KMS-11 (cell line): ENCODE data around the gene PLEKHG3.

Experiments
- H2AFZ ChIP-seq: fragments of 200-600 bp; sonication (generic); 2 replicates; pipeline ENCODE4 v1.6.1; 2016; ENCODE audit warnings: antibody characterized with exemption, mixed run types, low read depth
- H3K27ac ChIP-seq: fragments of 200-600 bp; sonication (generic); 2 replicates; pipeline ENCODE4 v1.6.1; 2016; ENCODE audit warnings: mild to moderate bottlenecking, mixed run types
- H3K27me3 ChIP-seq: fragments of 200-600 bp; sonication (generic); 2 replicates; pipeline ENCODE4 v1.6.1; 2017; ENCODE audit warnings: mild to moderate bottlenecking, low read depth, mixed run types, moderate library complexity; ENCODE audit not compliant: insufficient read depth
- H3K36me3 ChIP-seq: fragments of 200-600 bp; sonication (generic); 2 replicates; pipeline ENCODE4 v1.6.1; 2017; ENCODE audit warnings: mild to moderate bottlenecking, mixed run types; ENCODE audit not compliant: insufficient read depth
- H3K4me1 ChIP-seq: fragments of 200-600 bp; sonication (generic); 2 replicates; pipeline ENCODE4 v1.6.1; 2016; ENCODE audit warnings: mild to moderate bottlenecking, low read depth, mixed run types; ENCODE audit not compliant: poor library complexity, severe bottlenecking
- H3K4me2 ChIP-seq: fragments of 200-600 bp; sonication (generic); 2 replicates; pipeline ENCODE4 v1.7.0; 2016; ENCODE audit warnings: mild to moderate bottlenecking, mixed run types
- H3K4me3 ChIP-seq: fragments of 200-600 bp; sonication (generic); IDR thresholded peaks from 2 replicates; pipeline ENCODE4 v1.6.1; 2017; ENCODE audit warnings: low read depth, low read length, mixed read lengths; ENCODE audit not compliant: insufficient read depth
- H3K79me2 ChIP-seq: fragments of 200-600 bp; sonication (generic); 2 replicates; pipeline ENCODE4 v1.6.1; 2016; ENCODE audit warnings: low read depth, mixed run types; ENCODE audit not compliant: insufficient read depth
- H3K9ac ChIP-seq: fragments of 200-600 bp; sonication (generic); 2 replicates; pipeline ENCODE4 v1.6.1; 2016; ENCODE audit warnings: mild to moderate bottlenecking, mixed run types
- H4K20me1 ChIP-seq: fragments of 200-600 bp; sonication (generic); 2 replicates; pipeline ENCODE4 v1.6.1; 2016; ENCODE audit warnings: mild to moderate bottlenecking, mixed run types; ENCODE audit not compliant: insufficient read depth
- TF ChIP-seq, protein P1 (sequence below): fragments of 200-600 bp; sonication (generic); conservative IDR thresholded peaks from 2 replicates; pipeline ENCODE4 v1.6.1; 2017; ENCODE audit warnings: low read depth, mild to moderate bottlenecking, antibody characterized with exemption, low read length, moderate library complexity, mixed read lengths

The PLEKHG3 gene

DNA sequence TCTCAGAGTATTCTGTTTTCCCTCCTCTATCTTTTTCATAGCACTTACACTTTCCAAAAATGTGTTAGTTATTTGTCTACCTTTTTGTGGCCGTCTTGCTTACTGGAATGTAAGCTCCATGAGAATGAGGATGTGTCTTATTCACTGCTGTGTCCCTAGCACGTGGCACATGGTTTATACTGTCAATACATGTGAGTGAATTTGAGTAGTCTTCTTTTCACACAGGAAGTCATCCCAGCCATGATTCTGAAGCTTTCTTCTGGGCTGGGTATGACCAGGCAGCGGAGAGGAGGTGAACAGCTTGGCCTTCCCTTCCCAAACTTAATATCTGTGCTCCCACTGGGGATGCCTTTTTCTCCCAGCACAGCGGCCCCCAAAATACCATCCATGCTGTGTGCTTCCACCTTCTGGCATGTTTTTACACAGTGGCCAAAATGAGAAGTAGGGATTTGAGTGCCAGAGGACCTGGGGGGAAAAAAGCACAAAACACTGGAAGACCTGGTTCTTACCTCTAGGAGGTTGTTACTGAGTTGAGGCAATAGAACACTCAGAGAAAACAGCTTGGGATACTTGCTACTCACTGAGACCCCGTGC lies 10.3 kb downstream of the PLEKHG3 start:
- Histone ChIP-seq H2AFZ (no peak overlapping the region), H4K20me1 (no peaks in the 10 kb centered on the region), H3K79me2 (no peaks in the 10 kb centered on the region), H3K27me3 (no peaks in the 10 kb centered on the region), H3K9ac (no peak overlapping the region), H3K4me1 (no peaks in the 10 kb centered on the region), H3K4me3 (no peak overlapping the region), H3K36me3 (no peaks in the 10 kb centered on the region), H3K27ac (no peak overlapping the region), H3K4me2 (no peak overlapping the region)
- TF ChIP-seq, protein P1, sequence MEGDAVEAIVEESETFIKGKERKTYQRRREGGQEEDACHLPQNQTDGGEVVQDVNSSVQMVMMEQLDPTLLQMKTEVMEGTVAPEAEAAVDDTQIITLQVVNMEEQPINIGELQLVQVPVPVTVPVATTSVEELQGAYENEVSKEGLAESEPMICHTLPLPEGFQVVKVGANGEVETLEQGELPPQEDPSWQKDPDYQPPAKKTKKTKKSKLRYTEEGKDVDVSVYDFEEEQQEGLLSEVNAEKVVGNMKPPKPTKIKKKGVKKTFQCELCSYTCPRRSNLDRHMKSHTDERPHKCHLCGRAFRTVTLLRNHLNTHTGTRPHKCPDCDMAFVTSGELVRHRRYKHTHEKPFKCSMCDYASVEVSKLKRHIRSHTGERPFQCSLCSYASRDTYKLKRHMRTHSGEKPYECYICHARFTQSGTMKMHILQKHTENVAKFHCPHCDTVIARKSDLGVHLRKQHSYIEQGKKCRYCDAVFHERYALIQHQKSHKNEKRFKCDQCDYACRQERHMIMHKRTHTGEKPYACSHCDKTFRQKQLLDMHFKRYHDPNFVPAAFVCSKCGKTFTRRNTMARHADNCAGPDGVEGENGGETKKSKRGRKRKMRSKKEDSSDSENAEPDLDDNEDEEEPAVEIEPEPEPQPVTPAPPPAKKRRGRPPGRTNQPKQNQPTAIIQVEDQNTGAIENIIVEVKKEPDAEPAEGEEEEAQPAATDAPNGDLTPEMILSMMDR = no peak

DNA sequence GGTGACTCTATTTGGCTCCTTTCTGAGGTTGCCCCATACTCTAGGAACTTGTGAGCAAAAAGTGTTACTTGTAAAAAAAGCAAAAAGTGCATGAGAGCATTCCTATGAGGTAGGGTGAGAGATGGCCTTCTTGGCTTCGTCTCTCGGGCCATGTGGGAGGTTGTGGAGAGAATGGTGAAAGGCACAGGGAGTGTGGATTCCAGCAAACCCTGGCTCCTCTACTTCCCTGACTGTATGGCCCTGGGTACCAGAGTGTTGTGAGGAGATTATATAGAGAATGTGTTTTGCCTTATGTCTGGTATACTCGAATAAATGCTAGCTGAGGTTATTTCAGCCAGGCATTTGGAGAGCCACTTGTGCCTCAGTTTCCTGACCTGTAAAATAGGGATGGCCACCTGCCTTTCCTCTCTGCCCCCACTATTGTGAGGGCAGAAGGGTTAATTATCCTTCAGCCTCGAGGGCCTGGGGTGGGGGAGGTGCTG lies 11.0 kb downstream of the PLEKHG3 start:
- Histone ChIP-seq H3K4me3 (no peak overlapping the region), H2AFZ (no peak overlapping the region), H3K27me3 (no peaks in the 10 kb centered on the region), H4K20me1 (no peaks in the 10 kb centered on the region), H3K9ac (no peak overlapping the region), H3K4me2 (no peak overlapping the region), H3K79me2 (no peaks in the 10 kb centered on the region), H3K36me3 (no peaks in the 10 kb centered on the region), H3K4me1 (no peaks in the 10 kb centered on the region), H3K27ac (no peak overlapping the region)
- TF ChIP-seq, protein P1 = no peak

DNA sequence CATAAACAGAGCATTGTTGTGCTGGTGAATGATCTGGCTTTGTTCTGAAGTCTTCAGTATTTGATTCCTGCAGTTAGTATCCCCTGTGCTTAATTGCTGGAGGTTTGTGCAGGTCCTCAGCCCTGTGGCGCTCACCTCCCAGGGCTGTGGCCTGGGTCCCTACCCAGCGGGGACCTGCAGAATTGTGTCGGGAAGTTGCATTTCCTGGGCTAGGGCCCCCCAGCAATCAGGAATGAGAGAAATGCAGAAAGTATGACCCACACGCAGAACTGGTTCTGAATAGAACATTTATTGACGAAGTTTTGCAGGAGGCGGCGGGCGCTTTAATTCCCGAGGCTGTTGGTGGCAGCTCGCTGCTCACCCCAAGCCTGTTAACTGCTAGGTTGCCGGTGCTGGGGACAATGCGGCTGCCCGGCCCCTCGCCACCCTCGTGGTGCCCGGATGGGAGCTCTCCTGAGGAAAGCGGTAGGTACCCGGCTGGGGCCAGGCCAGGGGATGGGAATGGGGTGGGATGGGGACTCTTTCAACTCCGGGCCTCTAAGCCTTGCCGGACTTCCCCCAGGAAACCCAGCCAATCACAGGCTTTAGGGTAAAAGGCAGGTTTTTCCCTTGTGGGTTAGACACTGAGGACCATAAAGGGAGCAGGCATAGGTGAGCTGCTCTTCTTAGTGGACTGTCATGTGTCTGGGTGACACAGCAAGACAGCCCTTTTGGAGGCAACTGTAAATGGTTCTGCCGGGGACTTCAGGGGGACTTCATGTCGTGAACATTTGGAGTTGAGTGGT lies 11.6 kb downstream of the PLEKHG3 start:
- TF ChIP-seq, protein P1 = no peak
- H3K27me3 ChIP-seq = no peaks in the 10 kb centered on the region
- no peak overlapping the region for H3K27ac ChIP-seq
- no peaks in the 10 kb centered on the region for H3K36me3 ChIP-seq
- no peak overlapping the region for H3K4me2 ChIP-seq
- H3K4me1 ChIP-seq = no peaks in the 10 kb centered on the region
- no peak overlapping the region for H2AFZ ChIP-seq
- H3K79me2 ChIP-seq = no peaks in the 10 kb centered on the region
- H3K4me3 ChIP-seq = no peak overlapping the region
- H3K9ac ChIP-seq = no peak overlapping the region
- H4K20me1 ChIP-seq = no peaks in the 10 kb centered on the region

DNA sequence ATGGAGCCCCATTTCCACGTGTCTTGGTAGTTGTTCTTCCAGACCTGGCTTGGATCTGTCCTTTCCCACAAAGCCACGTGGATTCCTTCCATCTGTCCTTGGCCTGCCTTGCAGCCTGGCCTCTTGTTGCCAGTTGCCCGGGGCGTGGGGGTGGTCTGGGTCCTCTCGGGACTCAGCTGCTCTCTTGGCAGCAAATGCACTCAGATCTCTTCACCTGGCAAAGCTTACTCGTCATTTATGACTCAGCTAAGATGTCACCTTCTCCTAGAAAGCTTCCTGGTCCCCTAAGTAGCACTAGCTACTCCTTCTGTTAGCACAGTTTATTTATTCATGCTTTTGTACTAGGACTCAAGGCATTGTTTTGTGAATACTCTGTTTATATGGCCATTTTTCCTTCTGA lies 13.6 kb downstream of the PLEKHG3 start:
- Histone ChIP-seq H3K4me3 (no peak overlapping the region), H3K4me2 (no peak overlapping the region), H3K27me3 (no peaks in the 10 kb centered on the region), H3K79me2 (no peaks in the 10 kb centered on the region), H3K27ac (no peak overlapping the region), H2AFZ (no peak overlapping the region), H3K4me1 (no peaks in the 10 kb centered on the region), H3K36me3 (no peaks in the 10 kb centered on the region), H4K20me1 (no peaks in the 10 kb centered on the region), H3K9ac (no peak overlapping the region)
- TF ChIP-seq, protein P1 = no peak
